GM18909 (cell line): Measurements from ENCODE around the gene LRRC59.
A peak's percentile ranks its signal among the peaks of the same experiment; 100 is the strongest.
"Not testable (repeated sequence)": the region's sequence is repeated elsewhere in the genome, so short reads cannot be mapped to it uniquely, and the experiment has no call there.

Experiments used
- ATAC-seq: cut with Tn5 transposase; IDR thresholded peaks from one replicate; pipeline ENCODE4 v1.9.1; 2021; ENCODE audit warnings: mild to moderate bottlenecking; ENCODE audit not compliant: unreplicated experiment, poor library complexity

LRRC59 gene

DNA sequence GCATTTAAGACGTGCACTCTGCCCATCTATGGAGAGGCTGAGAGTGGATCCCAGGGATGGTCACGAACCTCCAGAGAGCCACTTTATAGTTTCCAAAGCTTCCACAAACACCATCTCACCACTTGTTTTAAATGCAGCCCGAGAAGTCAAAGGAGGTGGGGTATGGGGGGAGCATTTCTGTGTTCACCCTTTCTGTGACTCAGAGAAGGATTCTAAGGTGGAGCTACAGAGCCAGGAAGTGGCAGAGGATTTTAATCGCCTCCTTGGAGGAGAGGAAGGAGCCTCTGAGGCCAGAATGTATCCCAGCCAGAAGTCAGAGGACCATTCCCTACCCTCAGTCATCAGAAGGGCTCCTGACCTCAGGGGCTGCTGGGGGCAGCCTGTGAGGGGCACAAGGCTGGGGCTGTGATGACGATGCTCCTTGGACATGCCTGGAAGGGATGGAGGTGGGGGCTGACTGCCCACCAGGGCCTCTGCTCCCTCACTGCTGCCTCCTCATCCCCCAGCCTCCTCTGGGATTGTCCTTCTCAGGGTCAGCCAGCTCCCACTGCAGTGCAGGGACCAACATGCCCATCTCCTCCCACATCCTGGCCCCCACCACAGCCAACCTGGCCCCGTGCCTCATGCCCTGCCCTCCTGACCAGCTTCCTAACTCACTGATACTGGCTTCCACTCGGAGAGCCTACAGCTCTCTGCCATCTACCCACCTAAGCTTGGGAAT, 48.6 kb downstream of the LRRC59 start:
- ATAC-seq, result no peak

GRCh38 chr17:50347894-50348291, 49.4 kb downstream of the LRRC59 start:
- ATAC-seq, result no peak

- ATAC-seq, result no peak
Observed at GRCh38 chr17:50347117-50347893, 50.0 kb downstream of the LRRC59 start.

- ATAC-seq, result peak; percentile 63
Observed at GRCh38 chr17:50346313-50347116, 50.8 kb downstream of the LRRC59 start.

DNA sequence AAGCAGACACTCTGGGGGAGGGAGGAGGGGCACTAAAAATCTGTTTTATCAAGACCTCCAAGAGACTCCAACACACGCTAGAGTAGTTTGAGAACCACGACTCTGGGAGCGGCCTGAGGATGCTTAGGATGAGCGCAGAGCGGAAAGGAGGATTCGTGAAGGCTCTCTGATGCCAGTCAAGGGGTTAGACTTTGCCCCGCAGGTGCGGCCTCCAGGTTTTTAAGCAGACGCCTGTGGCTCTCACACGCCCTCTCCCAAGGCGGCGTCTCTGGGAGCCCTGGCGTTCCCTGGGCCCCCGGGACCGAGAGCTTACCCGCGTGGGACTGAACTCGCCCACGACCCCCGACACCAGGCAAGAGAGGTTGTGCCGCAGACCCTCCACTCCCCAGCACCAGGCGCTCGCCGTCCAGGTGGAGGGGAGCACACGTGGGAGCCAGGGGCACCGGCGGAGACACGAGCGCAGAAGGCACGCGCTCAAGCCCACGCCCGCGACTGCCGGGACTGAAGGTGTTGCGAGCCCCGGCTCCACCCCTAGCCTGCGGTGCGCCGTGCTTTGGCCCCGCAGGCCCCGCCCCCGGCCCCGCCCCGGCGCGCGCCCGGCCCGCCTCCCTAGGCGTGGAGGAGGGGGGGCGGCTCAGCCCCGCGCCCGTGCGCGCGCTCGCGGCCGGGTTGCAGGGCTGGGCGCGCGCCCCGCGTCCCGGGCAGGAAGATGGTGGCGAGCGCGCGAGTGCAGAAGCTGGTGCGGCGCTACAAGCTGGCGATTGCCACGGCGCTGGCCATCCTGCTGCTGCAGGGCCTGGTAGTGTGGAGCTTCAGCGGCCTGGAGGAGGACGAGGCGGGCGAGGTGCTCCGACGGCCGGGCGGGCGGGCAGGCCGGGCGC, 51.7 kb downstream of the LRRC59 start, which contains the start of gene XYLT2:
Gene XYLT2, plus strand, starts transcription at position 695 of the 881 bp plus-strand sequence. Its CDS starts 15 bp downstream, at position 710.
- peak; percentile 71 for ATAC-seq

DNA sequence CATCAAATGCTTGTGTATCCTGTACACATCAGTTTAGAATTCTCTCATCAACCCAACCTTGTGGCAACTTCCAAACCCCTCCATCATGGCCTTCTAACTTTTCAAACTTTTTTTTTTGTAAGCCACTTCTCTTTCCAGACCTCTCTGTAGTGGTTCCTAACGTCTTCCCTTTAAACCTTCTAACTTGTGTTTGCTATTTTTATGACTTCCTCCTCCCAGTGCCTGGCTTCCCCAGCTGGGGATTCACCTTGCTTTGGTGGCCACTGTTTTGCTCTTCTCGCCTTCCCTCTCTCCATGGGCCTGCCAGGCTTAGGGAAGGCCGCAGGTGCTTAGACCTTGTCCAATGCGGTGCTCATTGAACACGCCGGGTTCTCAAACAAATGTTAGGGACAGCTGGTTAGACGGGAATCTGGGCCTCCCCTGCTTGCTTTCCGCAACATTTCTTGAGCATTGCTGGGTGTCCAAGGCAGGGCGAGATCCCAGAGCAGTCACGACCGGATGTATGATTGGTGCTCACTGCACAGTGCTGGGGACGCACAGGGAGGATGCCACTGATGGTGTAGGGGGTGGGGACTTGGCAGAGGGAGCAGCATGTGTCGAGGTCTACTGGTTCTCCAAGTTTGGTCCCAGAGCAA, 52.5 kb downstream of the LRRC59 start:
- no peak for ATAC-seq

DNA sequence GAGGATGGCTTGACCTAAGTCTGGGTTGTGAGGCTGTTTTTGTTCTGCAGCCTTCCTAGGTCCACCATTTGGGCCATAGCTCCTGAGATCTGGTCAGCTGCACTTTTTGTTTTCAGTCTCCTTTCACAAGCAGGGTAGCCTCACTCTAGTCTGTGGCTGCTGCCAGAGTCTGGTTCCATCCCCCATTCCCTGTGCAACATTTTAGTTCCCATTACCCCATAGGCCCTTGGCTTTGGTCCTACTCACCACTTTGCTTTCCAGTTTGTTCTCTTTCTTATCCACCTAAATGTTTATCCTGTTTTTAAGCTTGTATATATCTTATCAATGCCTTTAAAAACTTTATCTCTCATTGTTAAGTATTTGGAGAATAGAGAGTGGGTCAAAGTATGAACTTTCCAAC, 57.9 kb downstream of the LRRC59 start:
- no peak for ATAC-seq

- ATAC-seq, result no peak
Observed at GRCh38 chr17:50338645-50339044, 58.7 kb downstream of the LRRC59 start.

DNA sequence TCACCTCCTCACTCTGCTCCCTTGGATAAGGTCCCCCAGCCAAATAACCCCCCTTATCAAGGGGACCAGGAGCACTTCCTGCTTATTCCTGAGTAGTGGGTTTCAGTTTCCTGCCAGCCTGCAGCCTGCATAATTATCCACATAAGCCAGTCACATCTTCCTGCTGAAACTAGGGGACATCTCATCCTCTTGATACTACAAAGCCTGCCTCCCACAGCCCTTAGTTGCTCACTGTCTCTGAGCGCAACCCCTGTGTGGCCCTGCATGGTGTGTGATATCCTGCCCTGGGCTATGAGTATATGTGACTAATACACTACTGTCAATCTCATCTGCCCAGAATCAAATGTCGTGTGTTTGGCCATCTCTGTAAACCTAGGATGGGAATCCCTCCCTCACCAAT, 59.4 kb downstream of the LRRC59 start:
- no peak for ATAC-seq

DNA sequence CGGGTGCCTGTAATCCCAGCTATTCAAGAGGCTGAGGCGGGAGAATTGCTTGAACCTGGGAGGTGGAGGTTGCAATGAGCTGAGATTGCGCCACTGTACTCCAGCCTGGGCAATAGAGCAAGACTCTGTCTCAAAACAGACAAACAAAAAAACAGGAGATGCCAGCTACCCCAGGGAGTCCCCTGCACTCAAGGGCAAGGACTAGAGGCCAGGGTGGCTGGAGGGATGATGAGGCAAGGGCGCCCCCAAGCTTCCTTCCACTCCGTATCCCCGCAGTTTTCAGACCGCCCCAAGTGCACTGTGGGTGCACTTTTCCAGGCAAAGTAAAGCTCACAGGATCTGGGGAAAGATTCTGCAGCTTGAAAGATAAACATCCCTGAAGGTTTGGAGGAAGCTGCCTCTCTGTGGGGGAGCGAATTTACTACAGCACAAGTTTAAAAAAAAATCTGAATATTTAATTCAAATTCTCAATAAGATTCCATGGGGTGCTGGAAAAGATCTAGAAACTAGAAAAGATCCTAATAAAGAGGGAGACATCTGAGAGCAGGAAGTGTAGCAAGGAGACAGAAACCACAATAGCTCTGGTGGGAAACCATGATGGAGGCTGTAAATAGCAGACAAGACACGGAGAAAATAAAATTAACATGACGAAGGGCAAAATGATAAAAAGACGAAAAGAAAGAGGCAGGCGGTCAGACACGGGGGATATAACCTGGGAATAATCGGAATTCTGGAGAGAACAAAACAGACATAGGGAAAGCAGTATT, 63.8 kb downstream of the LRRC59 start:
- not testable (repeated sequence) for ATAC-seq

- ATAC-seq, result no peak
Observed at GRCh38 chr17:50332196-50332595, 65.1 kb downstream of the LRRC59 start.
